DMS153 (cell line): ENCODE measurements around the gene SLC22A7.

ENCODE experiments used
- DNase-seq: peaks from one replicate; lab custom pipeline; 2025; lab: John Stamatoyannopoulos, UW

The SLC22A7 gene

DNA sequence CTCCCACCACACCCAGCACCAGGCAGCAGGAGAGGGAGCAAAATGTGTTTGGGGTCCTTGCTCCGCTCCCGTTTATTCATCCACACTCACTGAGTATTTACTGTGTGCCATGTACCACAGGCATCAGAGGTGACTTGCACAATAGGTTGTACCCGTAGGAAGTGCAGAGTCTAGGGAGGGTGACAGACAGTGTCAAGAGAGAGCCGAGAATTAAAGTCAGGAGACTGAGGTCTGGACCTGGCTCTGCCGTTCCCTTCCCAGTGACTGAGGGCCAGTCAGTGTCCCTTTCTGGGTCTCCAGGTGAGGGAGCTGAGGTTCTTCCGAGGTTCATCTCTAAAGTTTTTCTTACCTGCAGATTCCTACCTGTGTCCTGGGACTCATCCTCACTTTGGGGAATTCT is 32.5 kb upstream of the SLC22A7 start:
- no peak for DNase-seq

DNA sequence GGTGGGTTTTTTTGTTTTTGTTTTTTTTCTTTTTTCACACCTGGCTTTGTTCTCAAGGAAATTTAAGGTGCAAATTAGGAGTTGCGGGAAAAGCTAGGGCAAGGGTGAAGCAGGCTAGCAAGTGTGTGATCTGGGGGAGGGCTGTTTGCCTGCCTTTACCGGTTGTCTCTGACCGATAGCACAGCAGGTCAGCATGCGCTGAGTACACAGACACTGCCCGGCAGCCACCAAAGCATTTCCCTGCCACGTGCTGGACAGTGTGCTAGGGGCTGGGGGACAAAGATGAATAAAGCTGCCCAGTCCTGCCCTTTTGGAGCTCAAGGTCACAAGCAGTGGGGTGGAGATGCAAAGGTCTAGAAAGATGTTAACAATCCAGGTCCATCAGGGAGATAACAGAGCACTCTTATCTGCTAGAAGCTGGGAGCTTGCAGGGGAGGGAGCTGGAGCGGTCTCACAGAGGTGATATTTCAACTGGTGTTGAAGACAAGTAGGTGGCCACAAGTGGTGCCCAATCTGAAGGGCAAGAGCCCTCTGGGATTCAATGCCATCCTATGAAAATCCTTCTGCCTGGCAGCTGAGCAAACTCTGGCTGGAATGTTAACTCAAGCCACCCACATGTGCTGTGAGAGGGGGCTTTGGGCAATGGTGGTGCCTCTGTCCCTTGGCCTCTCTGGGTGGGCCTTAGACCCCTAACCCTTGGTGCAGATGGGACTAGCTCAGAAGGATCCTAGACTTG is 30.3 kb upstream of the SLC22A7 start:
- DNase-seq = no peak

DNA sequence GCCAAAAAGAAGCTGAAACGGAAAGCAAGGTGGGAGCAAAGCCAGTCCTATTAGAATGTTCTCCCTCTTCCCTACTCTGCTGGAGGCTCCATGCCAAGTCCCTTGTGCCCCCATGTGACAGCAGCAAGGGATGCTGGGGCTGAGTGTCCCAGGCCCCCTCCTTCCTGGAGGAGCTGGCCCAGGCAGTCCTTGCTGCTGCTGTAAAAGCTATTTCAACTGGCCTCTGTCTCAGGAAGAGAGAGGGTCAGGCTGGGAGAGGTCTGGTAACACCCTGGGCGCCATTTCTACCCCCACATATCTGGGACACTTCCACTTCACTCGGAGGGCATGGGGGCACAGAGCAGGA is 29.7 kb upstream of the SLC22A7 start:
- DNase-seq = no peak

DNA sequence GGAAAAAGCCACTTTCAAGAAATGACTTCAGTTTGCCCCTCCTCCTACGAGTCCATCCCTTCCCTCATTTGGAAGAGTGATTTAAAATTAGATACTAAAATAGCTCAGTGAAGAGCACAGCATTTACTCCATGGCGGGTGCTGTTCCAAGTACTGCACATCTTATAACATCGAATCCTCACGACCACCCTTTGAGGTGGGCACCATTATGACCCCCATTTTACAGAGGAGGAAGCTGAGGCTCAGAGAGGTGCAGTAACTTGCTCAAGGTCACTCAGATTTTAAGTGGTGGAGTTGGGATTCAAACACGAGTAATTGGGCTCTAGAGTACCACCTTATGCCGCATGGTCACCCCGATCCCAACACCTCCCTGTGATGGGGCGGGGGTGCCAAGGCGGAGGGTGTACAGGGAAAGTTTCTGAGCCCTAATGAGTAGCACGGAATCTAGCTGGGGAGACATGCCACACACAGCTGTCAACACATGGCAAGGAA is 29.2 kb upstream of the SLC22A7 start:
- DNase-seq = no peak

GRCh38 chr6:43269273-43270007 is 28.6 kb upstream of the SLC22A7 start:
- no peak for DNase-seq

DNA sequence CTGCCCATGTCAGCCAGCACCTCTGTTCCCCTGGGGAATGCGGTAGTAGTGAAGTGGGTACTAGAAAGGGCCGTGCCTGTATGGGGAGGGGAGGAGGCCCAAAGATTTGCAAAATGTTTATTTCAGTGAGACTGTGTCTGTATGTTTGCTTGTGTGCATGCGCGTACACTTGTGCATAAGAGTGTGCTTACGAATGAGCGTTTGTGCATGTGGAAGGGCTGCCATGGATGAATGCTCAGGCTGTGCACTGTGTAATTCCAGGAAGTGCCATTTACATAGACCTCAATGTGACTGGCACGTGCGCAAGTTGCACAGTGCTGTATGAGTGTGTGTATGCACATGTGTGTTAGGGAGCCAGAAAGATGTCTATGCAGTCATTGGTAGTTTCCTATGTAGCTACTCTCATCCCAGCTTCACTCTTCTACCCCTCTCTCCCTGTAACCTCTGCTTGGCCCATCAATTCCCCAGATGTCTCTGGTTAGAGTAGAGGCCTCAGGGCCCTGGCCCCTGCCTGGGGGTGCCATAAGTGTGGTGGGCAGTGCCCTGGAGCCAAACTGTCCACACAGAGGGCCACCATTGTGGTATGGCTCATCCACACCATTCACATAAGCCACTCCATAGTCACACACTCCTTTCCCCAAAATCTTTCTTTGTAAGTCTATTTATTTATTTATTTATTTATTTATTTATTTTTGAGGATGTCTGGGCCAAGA is 26.8 kb upstream of the SLC22A7 start:
- peak; percentile 72 for DNase-seq

DNA sequence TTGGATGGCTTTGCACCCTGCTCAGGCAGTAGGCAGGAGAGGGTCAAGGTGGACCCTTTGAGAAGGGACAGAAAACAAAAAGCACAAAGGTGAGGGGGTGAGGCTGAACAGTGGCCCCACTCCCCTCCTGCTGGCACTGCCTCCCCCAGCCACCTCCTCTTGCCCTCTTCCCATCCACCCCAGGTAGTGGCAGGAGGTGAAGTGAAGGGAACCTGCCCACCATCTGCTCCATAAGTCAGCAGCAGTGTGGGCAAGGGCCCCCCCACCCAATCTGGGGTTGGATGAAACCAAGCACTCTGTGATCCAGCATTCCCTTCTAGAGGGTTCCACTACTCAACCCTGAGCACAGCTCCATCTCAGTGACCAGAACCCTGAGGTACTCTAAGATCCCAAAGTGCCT is 26.1 kb upstream of the SLC22A7 start:
- no peak for DNase-seq

DNA sequence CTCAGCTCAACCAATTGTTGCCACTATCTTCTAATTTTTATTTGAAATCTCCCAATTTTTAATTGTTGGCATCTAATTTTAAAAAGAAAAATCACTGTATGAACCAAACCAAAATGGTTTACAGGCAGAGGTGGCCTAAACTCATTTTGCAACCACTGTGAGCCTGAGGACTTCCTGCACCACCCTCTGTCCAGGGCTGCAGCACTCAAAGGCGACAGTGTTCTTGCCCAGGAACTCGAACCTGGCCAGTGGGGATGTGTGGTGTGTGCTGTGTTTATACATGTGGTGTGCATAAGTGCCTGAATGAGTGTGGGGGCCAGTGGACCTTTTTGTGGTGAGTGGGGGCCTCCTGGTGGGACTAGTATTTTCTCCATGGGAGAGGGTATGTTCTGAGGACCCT is 24.4 kb upstream of the SLC22A7 start:
- DNase-seq = no peak

DNA sequence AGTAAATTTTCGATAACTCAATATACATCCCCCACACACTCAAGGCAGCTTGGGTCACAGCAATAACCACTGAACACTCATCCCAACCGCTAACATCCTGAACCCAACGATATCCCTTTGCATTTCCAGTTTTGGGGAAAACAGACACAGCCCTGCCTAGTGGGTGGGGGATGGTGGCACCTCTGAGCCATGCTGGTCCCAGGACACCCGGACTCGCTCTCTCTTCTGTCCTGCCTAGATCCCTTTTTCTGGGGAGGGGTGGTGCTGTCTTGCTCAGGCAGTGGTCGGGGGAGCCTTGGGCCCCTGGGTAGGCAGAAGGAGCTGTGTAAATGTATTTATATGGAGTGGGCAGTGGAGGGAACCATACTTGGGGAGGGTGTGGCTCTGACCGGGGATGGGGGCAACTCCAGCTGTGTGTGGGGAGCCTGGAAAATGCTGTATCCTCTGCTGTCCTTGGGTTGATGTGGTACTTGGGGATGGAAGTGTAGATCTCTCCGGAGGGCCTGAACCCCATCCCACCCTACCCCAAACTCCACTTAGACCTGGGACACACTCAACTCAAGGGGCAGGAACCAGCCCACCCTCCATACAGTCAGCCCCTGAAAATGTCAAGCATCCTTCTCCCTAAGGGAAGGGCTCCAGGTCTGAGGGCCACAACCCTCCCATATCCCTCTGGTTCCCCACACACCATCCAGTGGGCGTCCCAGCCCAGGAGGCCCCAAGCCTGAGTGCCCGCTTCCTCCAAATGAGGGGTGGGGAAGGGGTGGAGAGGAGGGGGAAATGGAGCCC is 23.7 kb upstream of the SLC22A7 start:
- DNase-seq = no peak

GRCh38 chr6:43274916-43275597 is 23.0 kb upstream of the SLC22A7 start:
- no peak for DNase-seq

- DNase-seq = no peak
Measured at GRCh38 chr6:43275801-43276576, 22.1 kb upstream of the SLC22A7 start.

GRCh38 chr6:43276577-43277305 is 21.3 kb upstream of the SLC22A7 start:
- no peak for DNase-seq

DNA sequence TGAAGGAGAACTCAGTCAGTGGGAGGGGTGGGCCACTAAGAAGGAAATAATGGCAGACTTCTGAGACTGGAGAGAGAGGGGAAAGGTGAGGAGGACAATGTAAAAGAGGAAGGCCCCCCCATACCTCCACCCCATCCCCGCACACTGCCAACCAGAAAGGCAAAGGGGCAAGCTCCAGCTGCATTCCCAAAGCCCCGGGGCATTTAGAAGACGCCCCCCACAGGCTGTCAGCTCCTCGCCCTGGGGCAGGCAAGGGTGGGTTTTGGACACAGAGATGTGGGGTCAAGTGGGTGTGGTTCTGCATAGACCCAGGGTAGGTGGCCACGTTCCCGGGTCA is 20.8 kb upstream of the SLC22A7 start:
- no peak for DNase-seq

- no peak for DNase-seq
Measured at GRCh38 chr6:43277643-43278523, 20.2 kb upstream of the SLC22A7 start.

DNA sequence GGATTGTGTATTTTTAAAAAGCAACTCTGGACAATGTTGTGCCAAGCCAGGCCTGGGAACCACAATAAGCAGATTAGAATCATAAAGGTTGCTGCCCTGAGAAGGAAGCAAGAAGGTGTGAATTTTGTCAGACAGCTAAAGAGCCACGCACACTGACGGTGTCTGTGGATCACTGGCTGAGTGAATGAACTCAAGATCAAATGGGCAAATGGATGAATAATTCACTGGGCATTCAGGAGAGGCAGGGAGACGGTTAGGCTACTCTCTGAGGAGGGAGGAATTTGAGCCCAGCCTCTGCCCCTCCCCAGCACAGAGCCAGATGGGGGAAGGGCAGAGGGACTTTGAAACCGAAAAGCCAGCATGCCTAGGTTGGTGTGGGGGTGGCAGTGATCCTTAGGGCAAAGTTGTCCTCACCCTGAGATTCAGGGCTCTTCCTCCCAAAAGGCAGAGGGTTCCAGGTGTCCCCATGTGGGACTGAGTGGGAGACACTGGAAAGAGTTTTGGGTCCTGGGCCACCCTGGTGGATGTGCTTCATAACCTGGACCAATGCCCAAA is 19.5 kb upstream of the SLC22A7 start:
- DNase-seq = no peak

GRCh38 chr6:43280234-43280633 is 17.8 kb upstream of the SLC22A7 start:
- no peak for DNase-seq

GRCh38 chr6:43282060-43282459 is 16.0 kb upstream of the SLC22A7 start:
- no peak for DNase-seq

DNA sequence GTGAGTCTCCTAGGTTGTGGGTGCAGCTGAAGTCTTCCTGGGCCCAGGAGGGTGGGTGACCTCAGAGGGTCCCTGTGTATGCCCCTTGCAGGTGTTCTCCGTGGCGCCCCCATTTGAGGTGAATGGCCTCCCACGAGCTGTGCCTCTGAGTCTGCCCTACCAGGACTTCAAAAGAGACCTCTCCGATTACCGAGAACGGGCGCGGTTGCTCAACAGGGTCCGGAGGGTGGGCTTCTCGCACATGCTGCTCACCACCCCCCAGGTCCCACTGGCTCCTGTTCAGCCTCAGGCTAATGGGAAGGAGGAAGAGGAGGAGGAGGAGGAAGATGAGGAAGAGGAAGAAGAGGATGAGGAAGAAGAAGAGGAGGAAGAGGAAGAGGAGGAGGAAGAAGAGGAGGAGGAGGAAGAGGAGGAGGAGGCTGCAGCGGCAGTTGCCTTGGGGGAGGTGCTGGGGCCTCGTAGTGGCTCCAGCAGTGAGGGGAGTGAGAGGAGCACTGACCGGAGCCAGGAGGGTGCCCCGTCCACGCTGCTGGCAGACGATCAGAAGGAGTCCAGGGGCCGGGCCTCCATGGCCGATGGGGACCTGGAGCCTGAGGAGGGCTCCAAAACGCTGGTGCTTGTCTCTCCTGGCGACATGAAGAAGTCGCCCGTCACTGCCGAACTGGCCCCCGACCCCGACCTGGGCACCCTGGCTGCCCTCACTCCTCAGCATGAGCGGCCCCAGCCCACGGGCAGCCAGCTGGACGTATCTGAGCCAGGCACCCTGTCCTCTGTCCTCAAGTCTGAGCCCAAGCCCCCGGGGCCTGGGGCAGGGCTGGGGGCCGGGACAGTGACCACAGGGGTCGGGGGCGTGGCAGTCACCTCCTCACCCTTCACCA is 15.2 kb upstream of the SLC22A7 start:
- no peak for DNase-seq
